Neural cell (in vitro differentiated cells): ENCODE data around the gene RFC2. TPM values are rescaled to one million over a fixed set of nuclear protein-coding genes. Genes with fewer than 3 reads are reported as not detected.

Experiments
- H2AFZ ChIP-seq: fragments of 200-600, 300-800 bp; sonication (generic), shearing (Covaris generic); 2 replicates; pipeline ENCODE4 v1.6.0; 2014; ENCODE audit warnings: low read depth, mild to moderate bottlenecking, antibody characterized with exemption, low read length, moderate library complexity
- H3F3A ChIP-seq: fragments of 200-600 bp; shearing (Covaris generic); 2 replicates; pipeline ENCODE4 v1.6.1; 2016; ENCODE audit warnings: mild to moderate bottlenecking, moderate library complexity, mixed read lengths, antibody characterized with exemption, low read length; ENCODE audit not compliant: insufficient read depth, poor library complexity, severe bottlenecking
- H3K27ac ChIP-seq: fragments of 200-600, 300-800 bp; sonication (generic), shearing (Covaris generic); 2 replicates; pipeline ENCODE4 v1.5.1; 2014; ENCODE audit warnings: mild to moderate bottlenecking, low read length, moderate library complexity
- H3K27me3 ChIP-seq: fragments of 300-800, 200-600 bp; sonication (generic), shearing (Covaris generic); 2 replicates; pipeline ENCODE4 v1.6.0; 2014; ENCODE audit warnings: mild to moderate bottlenecking, low read depth, low read length, moderate library complexity; ENCODE audit not compliant: insufficient read depth
- H3K36me3 ChIP-seq: fragments of 300-800, 200-600 bp; sonication (generic), shearing (Covaris generic); 2 replicates; pipeline ENCODE4 v1.5.1; 2014; ENCODE audit warnings: mild to moderate bottlenecking, antibody characterized with exemption, low read length, moderate library complexity; ENCODE audit not compliant: insufficient read depth
- H3K4me2 ChIP-seq: fragments of 300-800, 200-600 bp; sonication (generic), shearing (Covaris generic); 2 replicates; pipeline ENCODE4 v1.6.0; 2014; ENCODE audit warnings: mild to moderate bottlenecking, low read length
- H3K4me3 ChIP-seq: fragments of 300-800, 200-600 bp; sonication (generic), shearing (Covaris generic); 2 replicates; pipeline ENCODE4 v1.5.1; 2014; ENCODE audit warnings: mild to moderate bottlenecking, low read length, moderate library complexity
- H3K79me2 ChIP-seq: fragments of 200-600 bp; shearing (Covaris generic); replicated peaks from 2 replicates; pipeline ENCODE4 v1.6.0; 2014; ENCODE audit warnings: mild to moderate bottlenecking, low read length, moderate library complexity; ENCODE audit not compliant: insufficient read depth
- H3K9ac ChIP-seq: fragments of 300-800, 200-600 bp; sonication (generic), shearing (Covaris generic); 2 replicates; pipeline ENCODE4 v1.6.1; 2016; ENCODE audit warnings: mild to moderate bottlenecking, low read length, mixed read lengths
- H3K9me2 ChIP-seq: fragments of 200-600 bp; shearing (Covaris generic); 2 replicates; pipeline ENCODE4 v1.6.1; 2016; ENCODE audit warnings: mild to moderate bottlenecking, low read length, mixed read lengths; ENCODE audit not compliant: insufficient read depth
- H3K9me3 ChIP-seq: fragments of 200-600, 300-800 bp; sonication (generic), shearing (Covaris generic); 2 replicates; pipeline ENCODE4 v1.6.1; 2016; ENCODE audit warnings: mild to moderate bottlenecking, mixed run types, low read length, moderate library complexity, mixed read lengths
- H4K20me1 ChIP-seq: fragments of 200-600 bp; shearing (Covaris generic); 2 replicates; pipeline ENCODE4 v1.6.1; 2016; ENCODE audit warnings: mild to moderate bottlenecking, mixed run types; ENCODE audit not compliant: insufficient read depth
- EP300 ChIP-seq: fragments of 450-650 bp; conservative IDR thresholded peaks from 2 replicates; pipeline ENCODE4 v1.6.1; 2014; ENCODE audit warnings: antibody characterized with exemption, mild to moderate bottlenecking, moderate library complexity; ENCODE audit not compliant: poor library complexity, severe bottlenecking
- EZH2 ChIP-seq: fragments of 200-600, 300-800 bp; shearing (Covaris generic), sonication (generic); IDR thresholded peaks from 2 replicates; pipeline ENCODE4 v1.6.1; 2014; ENCODE audit warnings: antibody characterized with exemption, low read length, borderline replicate concordance, mild to moderate bottlenecking; ENCODE audit not compliant: insufficient read depth, poor library complexity, severe bottlenecking
- MXI1 ChIP-seq: fragments of 450-650 bp; conservative IDR thresholded peaks from 2 replicates; pipeline ENCODE4 v1.6.1; 2014; ENCODE audit warnings: antibody characterized with exemption, mild to moderate bottlenecking; ENCODE audit not compliant: poor library complexity, severe bottlenecking
- POLR2AphosphoS5 ChIP-seq: IDR thresholded peaks from 2 replicates; pipeline ENCODE4 v1.6.1; 2012
- RAD21 ChIP-seq: fragments of 450-650 bp; conservative IDR thresholded peaks from 2 replicates; pipeline ENCODE4 v1.6.1; 2014; ENCODE audit warnings: antibody characterized with exemption, mild to moderate bottlenecking, moderate library complexity
- SMC3 ChIP-seq: fragments of 450-650 bp; conservative IDR thresholded peaks from 2 replicates; pipeline ENCODE4 v1.6.1; 2014; ENCODE audit warnings: antibody characterized with exemption, mild to moderate bottlenecking, moderate library complexity; ENCODE audit not compliant: poor library complexity
- TAF1 ChIP-seq: IDR thresholded peaks from 2 replicates; pipeline ENCODE4 v1.6.1; 2012; ENCODE audit warnings: low read depth
- polyA plus RNA-seq: library from polyadenylated mRNA; depleted of rRNA; stranded (reverse); fragments of >200 nt; gene quantifications from 2 replicates; pipeline ENCODE4 v1.2.3, GENCODE V29; 2014
- TF ChIP-seq, protein P1 (sequence below): fragments of 450-650 bp; IDR thresholded peaks from 2 replicates; pipeline ENCODE4 v1.5.1; 2014; ENCODE audit warnings: antibody characterized with exemption, mild to moderate bottlenecking, moderate library complexity; ENCODE audit not compliant: poor library complexity, severe bottlenecking
- TF ChIP-seq, protein P2 (sequence below): IDR thresholded peaks from 2 replicates; pipeline ENCODE4 v1.6.1; 2012; ENCODE audit warnings: borderline replicate concordance

The RFC2 gene
- polyA plus RNA-seq, 1 donor from 2014 or later: 20.9 TPM

GRCh38 chr7:74231232-74231590 lies 23.0 kb downstream of the RFC2 start:
- no peaks in the 10 kb centered on the region for H3K36me3 ChIP-seq
- H4K20me1 ChIP-seq: no peaks in the 10 kb centered on the region

DNA sequence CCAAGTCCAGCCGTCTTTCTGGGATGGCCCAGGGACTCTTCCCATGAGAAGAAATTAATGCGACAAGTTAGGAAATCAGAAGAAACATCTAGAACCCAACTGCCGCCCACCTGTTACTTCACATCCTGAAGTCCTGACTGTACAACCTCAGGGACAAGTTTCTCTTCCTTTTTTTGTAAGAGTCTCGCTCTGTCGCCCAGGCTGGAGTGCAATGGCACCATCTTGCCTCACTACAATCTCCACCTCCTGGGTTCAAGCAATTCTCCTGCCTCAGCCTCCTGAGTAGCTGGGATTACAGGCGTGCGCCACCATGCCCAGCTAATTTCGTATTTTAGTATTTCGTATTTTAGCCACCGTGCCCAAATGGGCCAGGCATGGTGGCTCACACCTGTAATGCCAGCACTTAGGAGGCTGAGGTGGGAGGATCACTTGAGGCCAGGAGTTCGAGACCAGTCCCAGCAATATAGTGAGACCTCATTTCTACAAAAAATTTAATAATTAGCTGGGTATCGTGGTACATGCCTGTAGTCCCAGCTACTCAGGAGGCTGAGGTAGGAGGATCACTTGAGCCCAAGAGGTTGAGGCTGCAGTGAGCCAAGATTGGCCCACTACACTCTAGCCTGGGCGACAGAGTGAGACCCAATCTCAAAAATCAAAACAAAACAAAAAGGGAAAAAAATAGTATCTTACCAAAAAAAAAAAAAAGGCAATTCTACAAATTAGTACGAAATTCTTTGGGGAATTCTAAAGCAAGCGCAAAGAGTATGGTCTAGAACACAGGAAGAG lies 23.6 kb downstream of the RFC2 start:
- Histone ChIP-seq H3K4me2 (no peak overlapping the region), H3K9ac (no peak overlapping the region), H3K79me2 (no peaks in the 10 kb centered on the region), H3K4me3 (no peak overlapping the region), H3K9me3 (no peaks in the 10 kb centered on the region), H4K20me1 (no peaks in the 10 kb centered on the region), H2AFZ (no peak overlapping the region), H3F3A (no peaks in the 10 kb centered on the region), H3K27me3 (no peaks in the 10 kb centered on the region), H3K36me3 (no peaks in the 10 kb centered on the region), H3K9me2 (no peaks in the 10 kb centered on the region), H3K27ac (no peak overlapping the region)
- TF ChIP-seq MXI1 (no peak), EP300 (no peak), POLR2AphosphoS5 (no peak)

More at GRCh38 chr7:74231232-74231590, 23.0 kb downstream of the RFC2 start:
- Histone ChIP-seq H3K9me2 (no peaks in the 10 kb centered on the region), H3K27me3 (no peaks in the 10 kb centered on the region), H3K79me2 (no peaks in the 10 kb centered on the region), H3K4me3 (no peak overlapping the region), H2AFZ (no peak overlapping the region), H3K4me2 (no peak overlapping the region), H3K9ac (no peak overlapping the region), H3K9me3 (no peaks in the 10 kb centered on the region), H3F3A (no peaks in the 10 kb centered on the region), H3K27ac (no peak overlapping the region)
- no peak for TF ChIP-seq EP300
- TF ChIP-seq, protein P1, sequence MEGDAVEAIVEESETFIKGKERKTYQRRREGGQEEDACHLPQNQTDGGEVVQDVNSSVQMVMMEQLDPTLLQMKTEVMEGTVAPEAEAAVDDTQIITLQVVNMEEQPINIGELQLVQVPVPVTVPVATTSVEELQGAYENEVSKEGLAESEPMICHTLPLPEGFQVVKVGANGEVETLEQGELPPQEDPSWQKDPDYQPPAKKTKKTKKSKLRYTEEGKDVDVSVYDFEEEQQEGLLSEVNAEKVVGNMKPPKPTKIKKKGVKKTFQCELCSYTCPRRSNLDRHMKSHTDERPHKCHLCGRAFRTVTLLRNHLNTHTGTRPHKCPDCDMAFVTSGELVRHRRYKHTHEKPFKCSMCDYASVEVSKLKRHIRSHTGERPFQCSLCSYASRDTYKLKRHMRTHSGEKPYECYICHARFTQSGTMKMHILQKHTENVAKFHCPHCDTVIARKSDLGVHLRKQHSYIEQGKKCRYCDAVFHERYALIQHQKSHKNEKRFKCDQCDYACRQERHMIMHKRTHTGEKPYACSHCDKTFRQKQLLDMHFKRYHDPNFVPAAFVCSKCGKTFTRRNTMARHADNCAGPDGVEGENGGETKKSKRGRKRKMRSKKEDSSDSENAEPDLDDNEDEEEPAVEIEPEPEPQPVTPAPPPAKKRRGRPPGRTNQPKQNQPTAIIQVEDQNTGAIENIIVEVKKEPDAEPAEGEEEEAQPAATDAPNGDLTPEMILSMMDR: no peak
- no peak for TF ChIP-seq SMC3
- no peak for TF ChIP-seq MXI1
- no peak for TF ChIP-seq RAD21
- no peak for TF ChIP-seq TAF1
- TF ChIP-seq POLR2AphosphoS5: no peak
- TF ChIP-seq, protein P2, sequence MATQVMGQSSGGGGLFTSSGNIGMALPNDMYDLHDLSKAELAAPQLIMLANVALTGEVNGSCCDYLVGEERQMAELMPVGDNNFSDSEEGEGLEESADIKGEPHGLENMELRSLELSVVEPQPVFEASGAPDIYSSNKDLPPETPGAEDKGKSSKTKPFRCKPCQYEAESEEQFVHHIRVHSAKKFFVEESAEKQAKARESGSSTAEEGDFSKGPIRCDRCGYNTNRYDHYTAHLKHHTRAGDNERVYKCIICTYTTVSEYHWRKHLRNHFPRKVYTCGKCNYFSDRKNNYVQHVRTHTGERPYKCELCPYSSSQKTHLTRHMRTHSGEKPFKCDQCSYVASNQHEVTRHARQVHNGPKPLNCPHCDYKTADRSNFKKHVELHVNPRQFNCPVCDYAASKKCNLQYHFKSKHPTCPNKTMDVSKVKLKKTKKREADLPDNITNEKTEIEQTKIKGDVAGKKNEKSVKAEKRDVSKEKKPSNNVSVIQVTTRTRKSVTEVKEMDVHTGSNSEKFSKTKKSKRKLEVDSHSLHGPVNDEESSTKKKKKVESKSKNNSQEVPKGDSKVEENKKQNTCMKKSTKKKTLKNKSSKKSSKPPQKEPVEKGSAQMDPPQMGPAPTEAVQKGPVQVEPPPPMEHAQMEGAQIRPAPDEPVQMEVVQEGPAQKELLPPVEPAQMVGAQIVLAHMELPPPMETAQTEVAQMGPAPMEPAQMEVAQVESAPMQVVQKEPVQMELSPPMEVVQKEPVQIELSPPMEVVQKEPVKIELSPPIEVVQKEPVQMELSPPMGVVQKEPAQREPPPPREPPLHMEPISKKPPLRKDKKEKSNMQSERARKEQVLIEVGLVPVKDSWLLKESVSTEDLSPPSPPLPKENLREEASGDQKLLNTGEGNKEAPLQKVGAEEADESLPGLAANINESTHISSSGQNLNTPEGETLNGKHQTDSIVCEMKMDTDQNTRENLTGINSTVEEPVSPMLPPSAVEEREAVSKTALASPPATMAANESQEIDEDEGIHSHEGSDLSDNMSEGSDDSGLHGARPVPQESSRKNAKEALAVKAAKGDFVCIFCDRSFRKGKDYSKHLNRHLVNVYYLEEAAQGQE: no peak
- TF ChIP-seq EZH2: no peak
